GM12878 (cell line): Measurements from ENCODE around the gene HMGB4.

Experiments
- ATF7 ChIP-seq: fragments of 450-650 bp; IDR thresholded peaks from 2 replicates; pipeline ENCODE4 v1.6.1; 2016; ENCODE audit warnings: low read depth, mild to moderate bottlenecking
- BRCA1 ChIP-seq: IDR thresholded peaks from 2 replicates; pipeline ENCODE4 v1.6.1; 2011; ENCODE audit warnings: low read depth, low read length, improper control_type of control experiment
- GATAD2B ChIP-seq: fragments of 450-650 bp; conservative IDR thresholded peaks from 2 replicates; pipeline ENCODE4 v1.6.1; 2017; ENCODE audit warnings: low read depth, mild to moderate bottlenecking, moderate library complexity
- HDAC6 ChIP-seq: fragments of 200-600 bp; sonication (generic); IDR thresholded peaks from one replicate; pipeline ENCODE4 v1.8.0; 2017; ENCODE audit warnings: antibody characterized with exemption; ENCODE audit not compliant: unreplicated experiment
- JUNB ChIP-seq: IDR thresholded peaks from 2 replicates; pipeline ENCODE4 v1.6.1; 2016; ENCODE audit warnings: antibody characterized with exemption, mild to moderate bottlenecking
- SMC3 ChIP-seq: IDR thresholded peaks from 2 replicates; pipeline ENCODE4 v1.6.1; 2011; ENCODE audit warnings: low read length, improper control_type of control experiment, borderline replicate concordance
- SP1 ChIP-seq: IDR thresholded peaks from one replicate; pipeline ENCODE4 v1.6.1; 2011; ENCODE audit warnings: low read depth, low read length
- SREBF2 ChIP-seq: IDR thresholded peaks from 2 replicates; pipeline ENCODE4 v1.6.1; 2012; ENCODE audit warnings: mild to moderate bottlenecking, low read length
- TARDBP ChIP-seq: IDR thresholded peaks from 2 replicates; pipeline ENCODE4 v1.6.1; 2016; ENCODE audit warnings: borderline replicate concordance
- TF ChIP-seq, protein P1 (sequence below): IDR thresholded peaks from 2 replicates; pipeline ENCODE4 v1.6.1; 2012; ENCODE audit warnings: mild to moderate bottlenecking, low read depth, low read length
- TF ChIP-seq, protein P2 (sequence below), 3 experiments: IDR thresholded peaks in 2 of 3; conservative IDR thresholded peaks in 1 of 3; 2 replicates each; pipeline ENCODE4 v1.5.1; 2011; ENCODE audit warnings: low read depth in 3 of 3, low read length in 3 of 3, mild to moderate bottlenecking in 3 of 3, control low read depth in 2 of 3, moderate library complexity in 2 of 3, inconsistent platforms in 1 of 3, mixed read lengths in 1 of 3; ENCODE audit not compliant: control insufficient read depth in 2 of 3, insufficient read depth in 1 of 3; ENCODE audit errors: extremely low read depth in 1 of 3
- TF ChIP-seq, protein P3 (sequence below): fragments of 450-650 bp; IDR thresholded peaks from 2 replicates; pipeline ENCODE4 v1.6.1; 2018; ENCODE audit warnings: mild to moderate bottlenecking, low read depth, moderate library complexity; ENCODE audit not compliant: partially characterized antibody

GRCh38 chr1:33822396-33822795 lies 41.5 kb upstream of the HMGB4 start:
- TF ChIP-seq JUNB (no peak), TARDBP (no peak), SP1 (no peak), SMC3 (no peak), BRCA1 (no peak), HDAC6 (no peak), ATF7 (no peak), GATAD2B (no peak), SREBF2 (no peak)
- TF ChIP-seq, protein P1, sequence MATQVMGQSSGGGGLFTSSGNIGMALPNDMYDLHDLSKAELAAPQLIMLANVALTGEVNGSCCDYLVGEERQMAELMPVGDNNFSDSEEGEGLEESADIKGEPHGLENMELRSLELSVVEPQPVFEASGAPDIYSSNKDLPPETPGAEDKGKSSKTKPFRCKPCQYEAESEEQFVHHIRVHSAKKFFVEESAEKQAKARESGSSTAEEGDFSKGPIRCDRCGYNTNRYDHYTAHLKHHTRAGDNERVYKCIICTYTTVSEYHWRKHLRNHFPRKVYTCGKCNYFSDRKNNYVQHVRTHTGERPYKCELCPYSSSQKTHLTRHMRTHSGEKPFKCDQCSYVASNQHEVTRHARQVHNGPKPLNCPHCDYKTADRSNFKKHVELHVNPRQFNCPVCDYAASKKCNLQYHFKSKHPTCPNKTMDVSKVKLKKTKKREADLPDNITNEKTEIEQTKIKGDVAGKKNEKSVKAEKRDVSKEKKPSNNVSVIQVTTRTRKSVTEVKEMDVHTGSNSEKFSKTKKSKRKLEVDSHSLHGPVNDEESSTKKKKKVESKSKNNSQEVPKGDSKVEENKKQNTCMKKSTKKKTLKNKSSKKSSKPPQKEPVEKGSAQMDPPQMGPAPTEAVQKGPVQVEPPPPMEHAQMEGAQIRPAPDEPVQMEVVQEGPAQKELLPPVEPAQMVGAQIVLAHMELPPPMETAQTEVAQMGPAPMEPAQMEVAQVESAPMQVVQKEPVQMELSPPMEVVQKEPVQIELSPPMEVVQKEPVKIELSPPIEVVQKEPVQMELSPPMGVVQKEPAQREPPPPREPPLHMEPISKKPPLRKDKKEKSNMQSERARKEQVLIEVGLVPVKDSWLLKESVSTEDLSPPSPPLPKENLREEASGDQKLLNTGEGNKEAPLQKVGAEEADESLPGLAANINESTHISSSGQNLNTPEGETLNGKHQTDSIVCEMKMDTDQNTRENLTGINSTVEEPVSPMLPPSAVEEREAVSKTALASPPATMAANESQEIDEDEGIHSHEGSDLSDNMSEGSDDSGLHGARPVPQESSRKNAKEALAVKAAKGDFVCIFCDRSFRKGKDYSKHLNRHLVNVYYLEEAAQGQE = no peak
- TF ChIP-seq, protein P2, sequence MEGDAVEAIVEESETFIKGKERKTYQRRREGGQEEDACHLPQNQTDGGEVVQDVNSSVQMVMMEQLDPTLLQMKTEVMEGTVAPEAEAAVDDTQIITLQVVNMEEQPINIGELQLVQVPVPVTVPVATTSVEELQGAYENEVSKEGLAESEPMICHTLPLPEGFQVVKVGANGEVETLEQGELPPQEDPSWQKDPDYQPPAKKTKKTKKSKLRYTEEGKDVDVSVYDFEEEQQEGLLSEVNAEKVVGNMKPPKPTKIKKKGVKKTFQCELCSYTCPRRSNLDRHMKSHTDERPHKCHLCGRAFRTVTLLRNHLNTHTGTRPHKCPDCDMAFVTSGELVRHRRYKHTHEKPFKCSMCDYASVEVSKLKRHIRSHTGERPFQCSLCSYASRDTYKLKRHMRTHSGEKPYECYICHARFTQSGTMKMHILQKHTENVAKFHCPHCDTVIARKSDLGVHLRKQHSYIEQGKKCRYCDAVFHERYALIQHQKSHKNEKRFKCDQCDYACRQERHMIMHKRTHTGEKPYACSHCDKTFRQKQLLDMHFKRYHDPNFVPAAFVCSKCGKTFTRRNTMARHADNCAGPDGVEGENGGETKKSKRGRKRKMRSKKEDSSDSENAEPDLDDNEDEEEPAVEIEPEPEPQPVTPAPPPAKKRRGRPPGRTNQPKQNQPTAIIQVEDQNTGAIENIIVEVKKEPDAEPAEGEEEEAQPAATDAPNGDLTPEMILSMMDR (IDR thresholded peaks at IDR 0.05 in 2 of 3, conservative IDR thresholded peaks at IDR 0.05 in 1 of 3; ENCODE audit: control insufficient read depth in 2 of 3, extremely low read depth in 1 of 3, insufficient read depth in 1 of 3, low read depth in 3 of 3, low read length in 3 of 3) = no peak
- TF ChIP-seq, protein P3, sequence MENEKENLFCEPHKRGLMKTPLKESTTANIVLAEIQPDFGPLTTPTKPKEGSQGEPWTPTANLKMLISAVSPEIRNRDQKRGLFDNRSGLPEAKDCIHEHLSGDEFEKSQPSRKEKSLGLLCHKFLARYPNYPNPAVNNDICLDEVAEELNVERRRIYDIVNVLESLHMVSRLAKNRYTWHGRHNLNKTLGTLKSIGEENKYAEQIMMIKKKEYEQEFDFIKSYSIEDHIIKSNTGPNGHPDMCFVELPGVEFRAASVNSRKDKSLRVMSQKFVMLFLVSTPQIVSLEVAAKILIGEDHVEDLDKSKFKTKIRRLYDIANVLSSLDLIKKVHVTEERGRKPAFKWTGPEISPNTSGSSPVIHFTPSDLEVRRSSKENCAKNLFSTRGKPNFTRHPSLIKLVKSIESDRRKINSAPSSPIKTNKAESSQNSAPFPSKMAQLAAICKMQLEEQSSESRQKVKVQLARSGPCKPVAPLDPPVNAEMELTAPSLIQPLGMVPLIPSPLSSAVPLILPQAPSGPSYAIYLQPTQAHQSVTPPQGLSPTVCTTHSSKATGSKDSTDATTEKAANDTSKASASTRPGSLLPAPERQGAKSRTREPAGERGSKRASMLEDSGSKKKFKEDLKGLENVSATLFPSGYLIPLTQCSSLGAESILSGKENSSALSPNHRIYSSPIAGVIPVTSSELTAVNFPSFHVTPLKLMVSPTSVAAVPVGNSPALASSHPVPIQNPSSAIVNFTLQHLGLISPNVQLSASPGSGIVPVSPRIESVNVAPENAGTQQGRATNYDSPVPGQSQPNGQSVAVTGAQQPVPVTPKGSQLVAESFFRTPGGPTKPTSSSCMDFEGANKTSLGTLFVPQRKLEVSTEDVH = no peak
